ENCODE measurements around the gene DNPH1.

DNA sequence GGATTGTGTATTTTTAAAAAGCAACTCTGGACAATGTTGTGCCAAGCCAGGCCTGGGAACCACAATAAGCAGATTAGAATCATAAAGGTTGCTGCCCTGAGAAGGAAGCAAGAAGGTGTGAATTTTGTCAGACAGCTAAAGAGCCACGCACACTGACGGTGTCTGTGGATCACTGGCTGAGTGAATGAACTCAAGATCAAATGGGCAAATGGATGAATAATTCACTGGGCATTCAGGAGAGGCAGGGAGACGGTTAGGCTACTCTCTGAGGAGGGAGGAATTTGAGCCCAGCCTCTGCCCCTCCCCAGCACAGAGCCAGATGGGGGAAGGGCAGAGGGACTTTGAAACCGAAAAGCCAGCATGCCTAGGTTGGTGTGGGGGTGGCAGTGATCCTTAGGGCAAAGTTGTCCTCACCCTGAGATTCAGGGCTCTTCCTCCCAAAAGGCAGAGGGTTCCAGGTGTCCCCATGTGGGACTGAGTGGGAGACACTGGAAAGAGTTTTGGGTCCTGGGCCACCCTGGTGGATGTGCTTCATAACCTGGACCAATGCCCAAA, 49.3 kb upstream of the DNPH1 start:
- TF ChIP-seq CTCF (IDR thresholded peaks at IDR 0.05) (no peak), EP300 (IDR thresholded peaks at IDR 0.05; ENCODE audit: low read depth) (peak; percentile 41)

Data from transverse colon (tissue), 3 donors.